ENCODE measurements around the gene INF2.
"Not testable (repeated sequence)": the region's sequence is repeated elsewhere in the genome, so short reads cannot be mapped to it uniquely, and the experiment has no call there.

The INF2 gene

DNA sequence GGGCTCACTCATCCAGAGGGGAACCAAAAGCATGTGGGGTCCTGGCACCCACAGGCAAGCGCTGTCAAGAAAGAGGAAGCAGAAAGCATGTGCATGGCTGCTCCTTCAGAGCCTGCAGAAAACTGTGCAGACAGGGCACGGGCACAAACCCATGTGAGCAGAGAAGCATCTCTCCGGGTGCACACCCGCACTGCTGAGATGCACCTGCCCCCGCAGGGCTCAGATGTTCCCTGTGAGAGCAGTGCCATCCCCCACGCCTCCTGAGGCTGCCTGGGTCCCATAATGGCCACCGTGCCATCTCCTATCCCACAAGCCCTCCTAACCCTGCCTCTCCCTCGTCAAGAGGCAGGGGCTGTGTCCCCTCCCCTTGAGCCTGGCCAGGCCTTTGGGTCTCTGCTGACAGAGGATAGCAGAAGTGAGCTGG is 32.3 kb upstream of the INF2 start:
- no peak for DNase-seq (ENCODE audit: low read depth)

DNA sequence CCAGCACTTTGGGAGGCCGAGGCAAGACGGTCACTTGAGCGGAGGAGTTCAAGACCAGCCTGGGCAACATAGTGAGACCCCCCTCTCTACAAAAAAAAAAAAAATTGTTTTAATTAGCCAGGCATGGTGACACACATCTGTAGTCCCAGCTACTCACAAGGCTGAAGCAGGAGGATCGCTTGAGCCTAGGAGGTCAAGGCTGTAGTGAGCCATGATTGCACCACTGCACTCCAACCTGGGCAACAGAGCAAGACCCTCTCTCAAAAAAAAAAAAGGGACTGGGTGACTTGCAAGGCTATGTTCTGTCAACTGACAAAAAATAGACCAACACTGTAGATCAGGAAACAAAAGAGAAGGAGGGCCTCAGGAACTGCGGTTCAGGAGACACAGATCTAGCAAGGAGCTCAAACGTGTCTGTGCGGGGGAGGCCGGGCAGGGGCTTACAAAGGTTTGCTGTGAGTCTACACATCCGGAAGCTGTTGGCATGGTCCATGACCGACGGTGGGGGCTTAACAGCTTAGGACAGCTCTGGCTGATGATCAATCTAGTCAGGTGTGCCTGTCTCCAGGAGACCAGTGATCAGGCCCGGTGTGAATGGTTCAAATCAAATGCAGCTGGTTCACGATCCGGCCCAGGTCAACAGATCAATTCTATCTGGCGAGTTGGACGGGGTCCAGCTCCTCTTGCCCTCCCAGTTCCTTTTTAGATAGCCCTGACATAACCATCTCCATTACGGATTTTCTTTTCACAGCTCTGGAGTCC is 31.7 kb upstream of the INF2 start:
- DNase-seq (ENCODE audit: low read depth) = no peak

DNA sequence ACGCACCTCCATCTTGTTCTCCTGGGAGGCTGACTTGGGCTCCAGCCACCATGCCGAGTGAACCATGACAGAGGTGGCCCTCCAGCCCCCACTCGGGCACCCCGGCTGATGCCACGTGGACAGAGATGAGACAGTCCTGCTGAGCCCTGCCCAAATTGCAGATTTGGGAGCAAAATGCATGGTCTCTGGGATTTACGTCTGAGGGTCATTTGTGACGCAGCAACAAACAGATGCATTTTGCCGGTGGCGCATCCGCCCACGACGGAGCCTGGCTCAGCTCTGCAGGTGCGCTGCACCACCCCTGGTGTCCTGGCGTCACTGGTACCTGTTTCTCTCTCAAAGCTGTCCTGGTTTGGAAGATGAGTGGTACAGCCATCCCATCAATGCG is 31.1 kb upstream of the INF2 start:
- DNase-seq (ENCODE audit: low read depth) = no peak

DNA sequence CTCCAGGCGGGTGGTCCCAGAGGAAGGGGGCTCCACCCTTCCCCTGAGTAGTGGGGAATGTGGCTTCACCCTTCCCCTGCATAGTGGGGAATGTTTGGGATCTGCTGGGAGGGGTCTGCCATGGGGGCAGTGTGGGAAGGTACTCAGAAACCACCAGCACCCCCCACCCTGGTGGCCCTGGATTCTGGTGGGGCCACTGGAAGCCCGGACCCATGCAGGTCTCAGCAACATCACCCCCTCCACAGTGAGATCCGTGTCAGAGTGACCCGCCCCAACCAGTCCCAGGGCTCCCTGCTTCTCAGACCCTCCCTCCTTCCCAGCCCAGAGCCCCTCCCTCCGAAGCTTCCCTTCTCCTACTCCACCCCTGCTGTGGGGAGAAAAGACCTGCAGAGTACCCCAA is 30.3 kb upstream of the INF2 start:
- no peak for DNase-seq (ENCODE audit: low read depth)

DNA sequence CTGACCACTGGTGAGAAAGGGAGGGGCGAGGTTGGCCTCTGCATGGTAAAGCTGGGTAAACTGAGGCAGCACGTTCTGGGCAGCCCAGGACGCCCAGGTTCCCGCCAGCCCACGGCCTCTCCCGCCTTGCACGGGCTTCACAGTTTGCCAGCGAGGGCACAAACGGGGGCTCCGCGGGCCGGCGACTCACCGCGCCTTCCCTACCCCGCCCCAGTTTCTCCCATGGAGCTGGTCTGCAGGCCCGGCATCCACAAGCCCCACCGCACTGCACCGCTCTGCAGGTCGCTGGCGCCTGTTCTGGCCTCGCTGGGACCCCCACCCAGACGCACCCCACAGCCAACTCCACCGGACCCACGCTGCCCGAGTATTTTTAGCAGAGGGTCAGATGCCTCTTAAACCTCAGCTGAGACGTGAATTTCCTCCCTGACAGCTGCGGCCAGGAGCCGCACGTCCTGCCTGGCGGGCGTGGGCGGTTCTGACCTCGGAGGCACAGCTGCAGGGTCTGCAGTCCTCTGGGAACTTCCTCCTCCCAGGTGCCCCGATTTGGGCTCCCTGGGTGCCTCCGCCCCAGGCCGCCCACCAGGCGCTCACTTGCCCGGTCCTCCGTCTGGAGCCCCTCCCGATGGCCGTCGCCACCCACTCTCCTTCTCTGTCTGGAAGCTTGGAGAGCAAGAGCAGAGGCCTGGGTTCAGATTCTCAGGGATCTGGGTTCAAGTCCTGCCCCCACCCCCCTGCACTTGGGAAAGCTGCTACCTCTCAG is 29.5 kb upstream of the INF2 start:
- DNase-seq (ENCODE audit: low read depth) = no peak

DNA sequence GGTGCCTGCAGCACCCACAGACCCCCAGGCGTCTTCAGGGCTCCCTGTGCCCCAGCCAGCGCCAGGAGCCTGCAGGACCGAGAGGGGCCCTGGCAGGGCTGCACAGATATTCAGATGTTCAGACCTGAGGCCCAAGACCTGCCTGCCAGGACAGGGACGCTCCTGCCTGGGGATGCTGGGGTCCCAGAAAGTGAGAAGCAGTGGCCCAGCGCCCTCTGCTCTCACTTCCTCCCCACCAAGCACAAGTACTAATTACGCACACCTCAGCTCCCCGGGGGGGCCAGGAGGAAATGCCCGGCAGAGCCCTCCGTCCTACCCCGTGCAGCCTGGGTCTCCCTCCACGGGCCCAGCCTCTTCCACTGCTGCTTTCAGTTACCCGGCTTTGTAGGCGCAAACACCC is 28.8 kb upstream of the INF2 start:
- no peak for DNase-seq (ENCODE audit: low read depth)

DNA sequence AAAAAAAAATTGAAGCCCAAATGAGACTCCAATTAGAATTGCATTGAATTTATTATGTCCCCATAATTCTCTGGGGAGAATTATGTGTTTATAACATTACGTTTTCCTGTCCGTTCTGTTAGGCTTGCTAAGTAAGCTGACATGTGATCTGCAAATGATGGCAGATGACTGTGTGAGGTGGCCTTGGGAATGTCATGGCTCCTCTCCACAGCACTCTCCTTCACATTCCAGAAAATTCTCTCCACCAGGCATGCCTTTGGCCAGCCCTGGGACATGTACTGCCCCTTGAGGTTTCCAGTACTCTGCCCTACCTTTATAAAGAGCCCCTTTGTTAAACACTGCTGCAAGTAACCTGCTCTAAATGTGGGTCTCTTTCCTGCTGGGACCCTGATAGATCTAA is 28.3 kb upstream of the INF2 start:
- no peak for DNase-seq (ENCODE audit: low read depth)

DNA sequence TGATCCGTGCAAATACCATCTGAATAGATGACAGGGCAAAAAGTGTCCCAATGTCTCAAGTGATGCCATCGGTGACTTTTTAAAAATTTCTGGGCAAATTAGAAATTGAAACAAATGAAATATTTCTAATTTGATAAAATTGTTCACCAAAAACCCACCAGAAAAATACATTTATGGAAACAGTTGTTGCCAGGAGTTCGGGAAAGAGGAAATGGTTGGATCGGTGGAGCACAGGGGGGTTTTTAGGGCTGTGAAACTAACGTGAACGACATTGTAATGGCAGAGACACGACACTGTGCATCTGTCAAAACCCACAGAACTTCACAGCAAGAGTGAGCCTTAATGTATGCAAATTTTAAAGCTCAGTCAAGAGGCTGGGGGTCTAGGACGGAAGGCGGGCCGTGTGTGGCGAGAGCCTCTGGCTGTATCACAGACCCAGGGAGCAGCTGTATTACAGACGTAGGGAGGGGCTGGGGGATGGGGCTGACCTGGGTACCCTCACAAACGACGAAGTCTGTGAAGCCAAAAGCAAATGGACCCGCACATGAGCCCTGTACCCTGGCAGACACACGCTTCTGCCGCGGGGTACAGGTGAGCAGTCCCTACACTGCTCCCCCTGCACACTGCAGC is 27.8 kb upstream of the INF2 start:
- DNase-seq (ENCODE audit: low read depth) = not testable (repeated sequence)

DNA sequence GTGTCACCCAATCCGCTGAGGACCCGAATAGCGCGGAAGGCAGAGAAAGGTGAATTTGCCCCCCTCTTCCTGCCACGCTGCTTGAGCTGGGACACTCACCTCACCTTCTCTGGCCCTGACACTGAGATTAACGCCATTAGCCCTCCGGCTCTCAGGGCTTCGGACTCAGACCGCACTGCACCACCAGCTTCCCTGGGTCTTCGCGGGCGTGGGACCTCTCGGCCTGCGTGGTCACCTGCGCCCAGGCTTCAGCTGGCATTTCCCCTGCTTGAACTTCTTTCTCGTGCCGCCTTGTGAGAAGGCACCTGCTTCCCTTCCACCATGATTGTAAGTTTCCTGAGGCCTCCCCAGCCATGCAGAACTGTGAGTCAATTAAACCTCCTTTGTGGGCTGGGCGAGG is 26.9 kb upstream of the INF2 start:
- not testable (repeated sequence) for DNase-seq (ENCODE audit: low read depth)

DNA sequence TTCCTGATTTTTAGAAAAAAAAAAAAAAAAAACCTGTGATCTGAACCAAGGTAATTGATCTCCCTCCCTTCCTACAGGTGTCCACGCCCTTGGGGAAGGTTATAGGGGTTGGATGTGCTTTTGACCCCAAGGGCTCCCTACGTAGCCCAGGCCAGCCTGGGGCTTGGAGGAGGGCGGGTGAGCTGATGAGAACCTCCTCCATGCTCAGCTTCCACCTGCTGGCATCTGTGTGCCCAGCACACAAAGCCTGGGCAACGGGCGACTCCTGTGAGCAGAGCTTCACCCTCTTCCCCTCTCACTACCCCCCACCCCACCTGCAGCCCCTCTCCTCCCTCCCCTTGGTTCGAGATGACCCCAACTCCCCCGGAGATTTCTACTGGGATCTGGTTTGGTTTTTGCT is 25.3 kb upstream of the INF2 start:
- no peak for DNase-seq (ENCODE audit: low read depth)

DNA sequence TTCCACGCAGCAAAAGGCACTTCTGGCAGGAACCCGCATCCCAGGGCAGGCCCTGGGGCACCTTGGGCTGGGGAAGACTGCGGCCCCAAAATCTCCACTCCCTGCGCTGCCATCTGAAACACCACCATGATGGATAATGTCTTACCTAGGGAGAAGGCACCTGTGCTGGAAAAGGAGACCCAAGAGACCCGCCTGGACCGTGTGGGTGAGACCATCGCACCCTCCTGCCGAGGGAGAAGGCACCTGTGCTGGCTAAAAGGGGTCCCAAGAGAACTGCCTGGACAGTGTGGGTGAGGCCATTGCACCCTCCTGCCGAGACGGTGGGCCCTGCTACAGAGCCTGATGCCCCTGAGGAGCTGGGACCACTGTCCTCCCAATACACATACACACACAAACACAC is 24.8 kb upstream of the INF2 start:
- no peak for DNase-seq (ENCODE audit: low read depth)

DNA sequence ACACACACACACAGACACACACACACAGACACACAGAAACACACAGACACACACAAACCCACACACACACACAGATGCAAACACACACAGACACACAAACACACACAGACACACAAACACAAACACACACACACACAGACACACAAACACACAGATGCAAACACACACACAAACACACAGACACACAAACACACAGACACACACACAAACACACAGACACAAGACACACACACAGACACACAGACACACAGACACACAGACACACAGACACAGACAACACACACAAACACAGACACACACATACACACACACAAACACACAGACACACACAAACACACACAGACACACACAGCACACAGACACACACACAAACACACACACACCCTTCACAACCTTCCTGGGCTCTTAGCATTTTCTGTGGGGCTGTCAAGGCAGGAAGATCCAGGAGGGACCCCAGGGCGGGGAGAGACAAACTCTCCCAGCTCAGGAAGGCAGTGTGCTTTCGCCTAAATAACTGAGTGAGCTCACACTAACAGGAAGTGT is 24.2 kb upstream of the INF2 start:
- DNase-seq (ENCODE audit: low read depth) = no peak

DNA sequence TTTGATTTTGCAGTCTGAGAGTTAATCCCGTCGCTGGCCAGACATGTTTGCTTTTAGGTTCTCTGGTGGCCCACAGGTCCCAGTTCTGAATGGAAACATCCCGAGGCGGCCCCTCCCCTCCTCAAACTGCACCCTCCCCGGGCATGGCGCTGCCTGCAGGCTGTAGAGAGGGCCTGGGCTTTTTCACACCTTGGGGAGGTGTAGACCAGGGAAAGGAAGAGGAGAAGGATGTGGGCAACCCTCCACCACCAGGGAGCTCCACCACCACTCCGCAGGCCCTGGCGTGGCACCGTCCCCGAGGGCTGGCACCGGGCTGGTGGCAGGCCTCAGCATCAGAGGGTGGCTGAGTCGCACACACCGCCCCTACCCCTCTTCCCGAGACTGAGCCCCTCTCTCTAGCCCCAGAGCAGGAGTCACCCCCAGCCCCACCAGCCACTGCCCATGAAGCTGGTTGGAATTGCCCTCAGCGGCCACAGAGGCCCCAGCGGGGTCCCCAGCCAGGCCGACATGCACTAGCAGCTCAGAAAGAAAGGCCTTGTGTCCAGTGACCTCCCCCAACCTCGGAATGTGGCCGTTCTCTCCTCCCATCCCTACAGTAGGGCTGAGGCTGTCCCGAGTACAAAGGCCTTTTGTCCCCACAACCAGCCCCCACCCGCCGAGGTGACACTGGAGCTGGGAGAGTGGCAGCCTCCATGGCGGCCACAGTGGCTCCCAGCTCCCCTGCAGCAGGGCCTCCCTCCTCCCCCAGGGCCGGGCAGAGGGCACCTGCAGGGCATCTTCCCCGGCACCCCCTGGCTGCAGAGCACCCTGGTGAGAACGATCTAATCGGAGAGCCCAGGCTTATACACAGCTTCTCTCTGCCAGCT is 23.5 kb upstream of the INF2 start:
- DNase-seq (ENCODE audit: low read depth) = no peak

DNA sequence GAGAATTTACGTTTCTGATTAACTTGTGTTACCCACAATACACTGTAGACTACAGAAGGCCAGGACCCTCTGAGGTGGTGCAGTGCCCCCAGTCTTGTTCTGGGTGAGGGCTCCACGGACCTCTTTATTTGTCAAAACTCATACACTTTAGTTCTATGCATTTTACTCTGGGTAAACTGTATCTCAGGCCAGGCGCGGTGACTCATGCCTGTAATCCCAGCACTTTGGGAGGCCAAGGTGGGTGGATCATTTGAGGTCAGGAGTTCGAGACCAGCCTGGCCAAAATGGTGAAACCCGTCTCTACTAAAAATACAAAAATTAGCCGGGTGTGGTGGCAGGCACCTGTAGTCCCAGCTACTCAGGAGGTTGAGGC is 22.9 kb upstream of the INF2 start:
- DNase-seq (ENCODE audit: low read depth) = not testable (repeated sequence)

DNA sequence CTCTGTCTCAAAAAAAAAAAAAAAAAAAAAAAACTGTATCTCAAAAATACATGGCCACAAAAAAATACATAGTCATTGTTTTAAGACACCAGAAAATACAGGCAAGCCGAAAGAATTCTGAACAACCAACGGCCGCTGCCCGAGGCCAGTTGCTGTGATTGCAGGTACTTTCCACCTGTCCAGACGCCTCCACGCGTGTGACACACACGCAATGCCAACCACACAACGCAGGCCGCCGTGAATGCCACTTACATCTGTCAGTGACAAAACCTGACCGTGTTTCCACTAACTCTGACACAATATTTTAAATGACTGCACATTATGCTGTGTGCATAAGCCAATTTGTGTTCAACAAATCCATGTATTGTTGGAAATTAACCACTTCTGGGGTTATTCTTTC is 22.4 kb upstream of the INF2 start:
- no peak for DNase-seq (ENCODE audit: low read depth)

DNA sequence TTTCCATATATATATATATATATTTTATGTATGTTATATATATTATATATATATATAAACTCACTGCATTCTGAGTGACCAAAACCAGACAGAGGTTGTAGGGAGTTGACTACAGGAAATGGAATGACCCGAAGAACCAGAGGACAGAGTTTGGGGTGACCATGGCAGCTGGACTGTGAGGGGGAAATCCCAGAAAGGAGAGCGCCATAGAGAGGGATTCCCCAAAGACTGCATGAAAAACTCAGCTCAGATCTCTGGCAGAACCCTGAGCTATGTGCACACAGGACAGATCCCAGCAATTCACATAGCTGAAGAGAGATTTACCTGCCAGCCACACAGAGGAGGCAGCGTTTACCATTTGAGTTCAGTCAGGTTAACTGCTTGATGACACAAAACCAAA is 19.7 kb upstream of the INF2 start:
- no peak for DNase-seq (ENCODE audit: low read depth)

DNA sequence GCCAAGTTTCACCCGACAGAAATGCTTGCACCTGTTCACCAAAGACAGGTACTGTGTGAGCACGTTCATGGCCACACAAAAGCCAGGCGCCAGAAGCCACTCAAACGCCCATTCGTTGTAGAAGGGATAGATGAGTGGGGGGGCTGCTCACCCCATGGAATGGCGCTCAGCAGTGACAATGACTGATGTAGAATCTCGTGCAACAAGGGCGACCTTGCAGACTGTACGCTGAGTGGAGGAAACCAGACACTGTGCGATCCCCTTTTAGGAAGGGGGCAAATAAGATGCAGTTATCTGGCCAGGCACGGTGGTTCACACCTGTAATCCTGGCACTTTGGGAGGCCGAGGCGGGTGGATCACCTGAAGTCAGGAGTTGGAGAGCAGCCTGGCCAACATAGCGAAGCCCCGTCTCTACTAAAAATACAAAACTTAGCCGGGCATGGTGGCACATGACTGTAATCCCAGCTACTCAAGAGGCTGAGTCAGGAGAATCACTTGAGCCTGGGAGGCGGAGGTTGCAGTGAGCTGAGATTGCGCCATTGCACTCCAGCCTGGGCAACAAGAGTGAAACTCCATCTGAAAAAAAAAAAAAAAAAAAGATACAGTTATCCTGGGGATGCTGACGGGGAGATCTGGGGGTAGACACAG is 18.0 kb upstream of the INF2 start:
- not testable (repeated sequence) for DNase-seq (ENCODE audit: low read depth)

DNA sequence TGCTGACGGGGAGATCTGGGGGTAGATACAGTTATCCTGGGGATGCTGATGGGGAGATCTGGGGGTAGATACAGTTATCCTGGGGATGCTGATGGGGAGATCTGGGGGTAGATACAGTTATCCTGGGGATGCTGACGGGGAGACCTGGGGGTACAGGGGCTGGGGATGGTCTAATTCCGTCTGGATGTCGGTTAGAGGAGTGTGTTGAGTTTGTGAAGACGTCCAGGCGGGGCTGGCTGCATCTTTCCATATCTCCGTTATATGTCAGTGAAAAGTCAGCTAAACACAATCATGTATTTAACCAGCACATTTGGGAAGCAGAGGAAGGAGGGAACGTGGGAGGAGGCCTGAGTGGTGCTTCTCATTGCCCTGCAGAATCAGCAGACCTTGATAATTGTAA is 17.3 kb upstream of the INF2 start:
- DNase-seq (ENCODE audit: low read depth) = not testable (repeated sequence)

DNA sequence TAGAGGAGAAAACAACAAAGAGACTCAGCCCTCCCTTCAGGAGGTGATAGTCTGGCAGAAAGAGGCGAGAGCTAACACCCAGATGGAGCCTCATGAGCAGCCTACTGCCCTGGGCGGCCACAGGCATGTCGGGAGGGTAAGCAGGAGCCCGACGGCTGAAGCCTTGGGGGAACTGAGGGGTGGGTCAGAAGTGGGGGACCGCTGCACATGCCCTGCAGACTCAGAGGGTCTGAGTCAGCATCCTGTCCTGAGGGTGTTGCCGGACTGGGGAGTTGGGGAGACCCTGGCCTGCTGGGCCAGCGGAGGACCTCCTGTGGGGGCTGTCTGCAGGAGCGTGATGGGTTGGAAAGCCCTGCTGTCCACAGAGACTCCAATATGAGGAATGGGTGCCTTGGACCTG is 15.9 kb upstream of the INF2 start:
- DNase-seq (ENCODE audit: low read depth) = no peak

DNA sequence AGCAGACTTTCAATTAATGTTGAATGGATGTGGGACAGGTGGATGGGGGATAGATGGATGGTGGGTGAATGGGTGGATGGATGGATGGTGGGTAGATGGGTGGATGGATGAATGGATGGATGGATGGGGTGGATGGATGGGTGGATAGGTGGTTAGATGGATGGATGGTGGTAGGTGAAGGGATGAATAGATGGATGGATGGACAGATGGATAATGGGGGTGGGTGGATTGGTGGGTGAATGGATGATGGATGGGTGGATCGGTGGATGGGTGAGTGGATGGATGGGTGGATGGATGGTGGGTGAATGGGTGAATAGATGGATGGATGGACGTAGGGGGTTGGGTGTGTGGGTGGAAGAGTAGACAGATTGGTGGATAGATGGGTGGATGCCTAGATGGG is 14.0 kb upstream of the INF2 start:
- no peak for DNase-seq (ENCODE audit: low read depth)

DNA sequence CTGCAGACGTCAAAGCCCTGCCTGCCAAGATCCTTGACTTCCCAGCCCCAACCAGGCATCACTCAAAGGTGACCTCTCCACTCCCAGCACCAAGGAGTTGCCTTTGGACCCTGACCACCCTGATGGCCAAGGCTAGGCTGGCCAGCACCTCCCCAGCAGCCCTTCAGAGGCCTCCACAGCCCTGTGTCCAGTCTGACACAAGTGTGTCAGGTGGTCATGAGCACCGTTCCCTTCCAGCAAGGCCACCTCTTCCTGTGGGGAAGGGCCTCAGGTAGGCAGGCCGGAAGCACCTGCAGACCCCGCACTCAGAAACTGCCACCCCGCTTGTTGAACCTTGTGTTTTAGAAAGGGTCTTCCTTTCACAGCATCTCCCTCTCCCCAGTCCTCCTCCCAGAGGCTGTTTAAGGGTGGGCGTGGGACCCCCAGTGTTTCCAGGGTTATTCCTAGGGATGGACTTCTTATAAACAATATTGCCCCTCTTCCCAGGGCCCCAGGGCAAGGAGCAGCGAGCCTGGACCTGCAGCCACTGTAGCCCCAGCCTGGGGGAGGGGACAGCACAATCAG is 13.2 kb upstream of the INF2 start:
- DNase-seq (ENCODE audit: low read depth) = no peak

Measured in T-helper 22 cell (primary cell).